SU-DHL-6 (cell line): Measurements from ENCODE around the gene WNK1.

Experiments
- H2AFZ ChIP-seq: fragments of 200-600 bp; sonication (generic); 2 replicates; pipeline ENCODE4 v1.6.1; 2014; ENCODE audit warnings: low read depth, mild to moderate bottlenecking, moderate library complexity, mixed read lengths, antibody characterized with exemption, low read length; ENCODE audit not compliant: severe bottlenecking
- H3F3A ChIP-seq: fragments of 200-600 bp; shearing (Covaris generic); 2 replicates; pipeline ENCODE4 v1.6.0; 2016; ENCODE audit warnings: antibody characterized with exemption, mild to moderate bottlenecking; ENCODE audit not compliant: insufficient read depth
- H3K27ac ChIP-seq: fragments of 200-600 bp; sonication (generic); 2 replicates; pipeline ENCODE4 v1.5.1; 2016; ENCODE audit warnings: low read depth, mild to moderate bottlenecking, low read length, moderate library complexity, mixed read lengths
- H3K27me3 ChIP-seq: fragments of 200-600 bp; sonication (generic), shearing (Covaris generic); 2 replicates; pipeline ENCODE4 v1.6.0; 2014; ENCODE audit warnings: mild to moderate bottlenecking, low read length
- H3K36me3 ChIP-seq: fragments of 200-600 bp; sonication (generic); 2 replicates; pipeline ENCODE4 v1.6.1; 2014; ENCODE audit warnings: mild to moderate bottlenecking, low read length, mixed read lengths
- H3K4me2 ChIP-seq: fragments of 300-600, 200-600 bp; shearing (Covaris generic), sonication (generic); 2 replicates; pipeline ENCODE4 v1.6.0; 2014; ENCODE audit warnings: low read length, low read depth, mild to moderate bottlenecking; ENCODE audit not compliant: poor library complexity, severe bottlenecking
- H3K4me3 ChIP-seq: fragments of 200-600 bp; sonication (generic); 2 replicates; pipeline ENCODE4 v1.5.1; 2014; ENCODE audit warnings: antibody characterized with exemption, low read length, mild to moderate bottlenecking, mixed read lengths; ENCODE audit not compliant: insufficient read depth, poor library complexity, severe bottlenecking
- H3K79me2 ChIP-seq: fragments of 200-600 bp; sonication (generic); 2 replicates; pipeline ENCODE4 v1.6.1; 2014; ENCODE audit warnings: mild to moderate bottlenecking, low read length, moderate library complexity; ENCODE audit not compliant: insufficient read depth
- H3K9ac ChIP-seq: fragments of 200-600 bp; sonication (generic); 2 replicates; pipeline ENCODE4 v1.7.0; 2014; ENCODE audit warnings: mild to moderate bottlenecking, low read length
- H3K9me2 ChIP-seq: fragments of 200-600 bp; sonication (generic); replicated peaks from 2 replicates; pipeline ENCODE4 v1.6.1; 2014; ENCODE audit warnings: low read length; ENCODE audit not compliant: insufficient read depth
- H3K9me3 ChIP-seq: fragments of 200-600 bp; sonication (generic); 2 replicates; pipeline ENCODE4 v1.6.1; 2014; ENCODE audit warnings: low read length, mixed read lengths; ENCODE audit not compliant: insufficient read depth
- H4K20me1 ChIP-seq: fragments of 200-600 bp; sonication (generic); 2 replicates; pipeline ENCODE4 v1.6.1; 2014; ENCODE audit warnings: low read depth, mild to moderate bottlenecking, antibody characterized with exemption, low read length, moderate library complexity, mixed read lengths
- EZH2phosphoT487 ChIP-seq: fragments of 200-600 bp; sonication (generic), shearing (Covaris generic); conservative IDR thresholded peaks from 2 replicates; pipeline ENCODE4 v1.6.1; 2018; ENCODE audit warnings: mild to moderate bottlenecking, antibody characterized with exemption, low read length, moderate library complexity, mixed read lengths
- TF ChIP-seq, protein P1 (sequence below): fragments of 200-600 bp; sonication (generic); IDR thresholded peaks from one replicate; pipeline ENCODE4 v1.5.1; 2017; ENCODE audit warnings: antibody characterized with exemption, mild to moderate bottlenecking, low read length, moderate library complexity; ENCODE audit not compliant: insufficient read depth, poor library complexity, severe bottlenecking

The WNK1 gene

GRCh38 chr12:954741-955140 is 202.4 kb downstream of the WNK1 start:
- no peak overlapping the region for H2AFZ ChIP-seq
- H3K4me2 ChIP-seq = no peak overlapping the region
- H3K9ac ChIP-seq = no peak overlapping the region
- H3F3A ChIP-seq = peaks cover 15% of the 10 kb centered on the region; the same call in 1 of the 2 replicates
- H3K9me3 ChIP-seq = no peaks in the 10 kb centered on the region
- H3K79me2 ChIP-seq = no peaks in the 10 kb centered on the region
- H3K27ac ChIP-seq = no peak overlapping the region
- H4K20me1 ChIP-seq = no peaks in the 10 kb centered on the region
- H3K9me2 ChIP-seq = no peaks in the 10 kb centered on the region
- H3K36me3 ChIP-seq = no peaks in the 10 kb centered on the region
- no peak overlapping the region for H3K4me3 ChIP-seq
- TF ChIP-seq, protein P1, sequence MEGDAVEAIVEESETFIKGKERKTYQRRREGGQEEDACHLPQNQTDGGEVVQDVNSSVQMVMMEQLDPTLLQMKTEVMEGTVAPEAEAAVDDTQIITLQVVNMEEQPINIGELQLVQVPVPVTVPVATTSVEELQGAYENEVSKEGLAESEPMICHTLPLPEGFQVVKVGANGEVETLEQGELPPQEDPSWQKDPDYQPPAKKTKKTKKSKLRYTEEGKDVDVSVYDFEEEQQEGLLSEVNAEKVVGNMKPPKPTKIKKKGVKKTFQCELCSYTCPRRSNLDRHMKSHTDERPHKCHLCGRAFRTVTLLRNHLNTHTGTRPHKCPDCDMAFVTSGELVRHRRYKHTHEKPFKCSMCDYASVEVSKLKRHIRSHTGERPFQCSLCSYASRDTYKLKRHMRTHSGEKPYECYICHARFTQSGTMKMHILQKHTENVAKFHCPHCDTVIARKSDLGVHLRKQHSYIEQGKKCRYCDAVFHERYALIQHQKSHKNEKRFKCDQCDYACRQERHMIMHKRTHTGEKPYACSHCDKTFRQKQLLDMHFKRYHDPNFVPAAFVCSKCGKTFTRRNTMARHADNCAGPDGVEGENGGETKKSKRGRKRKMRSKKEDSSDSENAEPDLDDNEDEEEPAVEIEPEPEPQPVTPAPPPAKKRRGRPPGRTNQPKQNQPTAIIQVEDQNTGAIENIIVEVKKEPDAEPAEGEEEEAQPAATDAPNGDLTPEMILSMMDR = no peak
- TF ChIP-seq EZH2phosphoT487 = no peak
- no peaks in the 10 kb centered on the region for H3K27me3 ChIP-seq

DNA sequence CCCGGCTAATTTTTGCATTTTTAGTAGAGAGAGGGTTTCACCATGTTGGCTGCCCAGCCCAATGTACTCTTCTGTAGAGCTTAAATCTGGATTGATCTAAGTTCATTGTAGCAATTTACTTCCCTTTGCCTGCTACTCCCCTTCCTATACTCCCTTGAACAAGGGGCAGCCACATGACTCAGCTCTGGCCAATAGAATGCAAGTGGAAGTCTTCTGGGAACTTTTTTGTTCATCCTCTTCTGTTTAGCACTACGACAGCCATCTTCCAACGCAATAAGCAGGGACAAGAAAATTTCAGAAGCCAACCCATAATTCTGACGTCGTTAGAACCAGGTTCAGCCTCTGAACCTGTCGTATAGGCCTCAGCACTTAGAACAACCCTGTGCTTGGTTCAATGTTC is 203.6 kb downstream of the WNK1 start:
- Histone ChIP-seq H2AFZ (no peak overlapping the region), H3F3A (peaks cover 15% of the 10 kb centered on the region; the same call in 1 of the 2 replicates), H4K20me1 (no peaks in the 10 kb centered on the region), H3K27ac (no peak overlapping the region), H3K9me3 (no peaks in the 10 kb centered on the region), H3K4me3 (no peak overlapping the region), H3K79me2 (no peaks in the 10 kb centered on the region), H3K4me2 (no peak overlapping the region), H3K9me2 (no peaks in the 10 kb centered on the region), H3K36me3 (no peaks in the 10 kb centered on the region), H3K9ac (no peak overlapping the region), H3K27me3 (no peaks in the 10 kb centered on the region)
- TF ChIP-seq EZH2phosphoT487 = no peak
- TF ChIP-seq, protein P1 = no peak

- no peaks in the 10 kb centered on the region for H3K27me3 ChIP-seq
- 0 out of 2 replicates have a peak, but pooled peaks cover 2% of the 10 kb centered on the region for H3F3A ChIP-seq
- H2AFZ ChIP-seq = no peak overlapping the region
- H3K4me3 ChIP-seq = no peak overlapping the region
- H3K9me2 ChIP-seq = no peaks in the 10 kb centered on the region
- no peaks in the 10 kb centered on the region for H3K79me2 ChIP-seq
- no peaks in the 10 kb centered on the region for H3K36me3 ChIP-seq
- no peaks in the 10 kb centered on the region for H3K9me3 ChIP-seq
- H3K27ac ChIP-seq = no peak overlapping the region
- no peak overlapping the region for H3K9ac ChIP-seq
- TF ChIP-seq, protein P1 = no peak
- TF ChIP-seq EZH2phosphoT487 = no peak
- H3K4me2 ChIP-seq = no peak overlapping the region
- H4K20me1 ChIP-seq = no peaks in the 10 kb centered on the region
Measured at GRCh38 chr12:958588-959123, 206.3 kb downstream of the WNK1 start.
